ENCODE results near the gene MEI1.

Gene MEI1

GRCh38 chr22:41828516-41828915, 129.2 kb downstream of the MEI1 start:
- TF ChIP-seq, protein P1, sequence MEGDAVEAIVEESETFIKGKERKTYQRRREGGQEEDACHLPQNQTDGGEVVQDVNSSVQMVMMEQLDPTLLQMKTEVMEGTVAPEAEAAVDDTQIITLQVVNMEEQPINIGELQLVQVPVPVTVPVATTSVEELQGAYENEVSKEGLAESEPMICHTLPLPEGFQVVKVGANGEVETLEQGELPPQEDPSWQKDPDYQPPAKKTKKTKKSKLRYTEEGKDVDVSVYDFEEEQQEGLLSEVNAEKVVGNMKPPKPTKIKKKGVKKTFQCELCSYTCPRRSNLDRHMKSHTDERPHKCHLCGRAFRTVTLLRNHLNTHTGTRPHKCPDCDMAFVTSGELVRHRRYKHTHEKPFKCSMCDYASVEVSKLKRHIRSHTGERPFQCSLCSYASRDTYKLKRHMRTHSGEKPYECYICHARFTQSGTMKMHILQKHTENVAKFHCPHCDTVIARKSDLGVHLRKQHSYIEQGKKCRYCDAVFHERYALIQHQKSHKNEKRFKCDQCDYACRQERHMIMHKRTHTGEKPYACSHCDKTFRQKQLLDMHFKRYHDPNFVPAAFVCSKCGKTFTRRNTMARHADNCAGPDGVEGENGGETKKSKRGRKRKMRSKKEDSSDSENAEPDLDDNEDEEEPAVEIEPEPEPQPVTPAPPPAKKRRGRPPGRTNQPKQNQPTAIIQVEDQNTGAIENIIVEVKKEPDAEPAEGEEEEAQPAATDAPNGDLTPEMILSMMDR (IDR thresholded peaks at IDR 0.05; ENCODE audit: control extremely low read depth, extremely low read depth, low read depth, missing control alignments) = no peak
- no peak for DNase-seq (ENCODE audit: extremely low spot score)
- ChIA-PET POLR2A (no interaction called here), CTCF (interaction anchor here (1.3 to 4.8 kb wide), 5 partner anchors 8 to 131 kb away, joined by 4 to 33 read pairs (median 5); no protein-coding TSS in a partner anchor)

DNA sequence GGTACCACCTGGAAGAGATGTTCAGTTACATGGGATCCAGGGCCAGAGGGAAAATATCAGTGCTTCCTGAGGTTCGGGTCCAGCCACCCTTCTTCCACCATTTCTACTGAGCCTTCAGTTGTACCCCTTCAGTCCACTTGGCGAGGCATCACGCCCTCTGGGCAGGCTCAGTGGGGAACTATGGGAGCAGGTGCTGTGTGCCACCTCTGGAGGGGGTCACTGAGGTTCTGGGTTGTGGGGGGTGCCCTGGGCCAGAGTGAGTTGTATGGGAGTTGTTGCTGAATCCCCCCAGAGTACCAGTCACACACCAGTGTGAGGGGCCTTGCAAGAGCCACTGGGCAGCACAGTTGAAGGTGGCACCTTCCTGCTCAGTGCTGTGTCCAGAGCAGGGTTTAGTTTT, 130.9 kb downstream of the MEI1 start:
- TF ChIP-seq, protein P1 (IDR thresholded peaks at IDR 0.05; ENCODE audit: control extremely low read depth, extremely low read depth, low read depth, missing control alignments) = no peak
- no peak for DNase-seq (ENCODE audit: extremely low spot score)
- ChIA-PET CTCF (interaction anchor here (1.3 to 2.4 kb wide), 2 partner anchors 111 to 133 kb away, joined by 3 to 8 read pairs; no protein-coding TSS in a partner anchor), POLR2A (no interaction called here)

DNA sequence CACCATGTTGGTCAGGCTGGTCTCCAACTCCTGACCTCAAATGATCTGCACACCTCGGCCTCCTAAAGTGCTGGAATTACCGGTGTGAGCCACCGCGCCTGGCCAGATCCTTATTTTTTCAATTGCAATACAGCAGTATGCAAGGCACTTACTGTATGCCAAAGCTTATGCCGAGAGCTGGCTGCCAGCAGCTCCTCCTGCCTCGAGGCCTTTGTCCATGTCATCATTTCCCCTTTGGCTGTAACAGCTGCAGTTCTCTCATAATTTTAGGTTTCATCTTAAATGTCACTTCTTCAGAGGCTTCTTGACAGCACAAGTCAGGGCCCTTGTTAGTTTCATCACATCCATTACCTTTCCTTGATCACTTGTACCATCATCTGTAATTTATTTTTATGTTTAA, 132.1 kb downstream of the MEI1 start:
- CTCF ChIA-PET = interaction anchor here (0.8 to 2.4 kb wide), 5 partner anchors 9 to 134 kb away, joined by 3 to 8 read pairs (median 4); no protein-coding TSS in a partner anchor
- DNase-seq (ENCODE audit: extremely low spot score) = peak; percentile 37
- TF ChIP-seq, protein P1 (IDR thresholded peaks at IDR 0.05; ENCODE audit: control extremely low read depth, extremely low read depth, low read depth, missing control alignments) = no peak
- POLR2A ChIA-PET = interaction anchor here (2.5 kb wide), 1 partner anchor 31 kb away, joined by 13 read pairs; no protein-coding TSS in a partner anchor

DNA sequence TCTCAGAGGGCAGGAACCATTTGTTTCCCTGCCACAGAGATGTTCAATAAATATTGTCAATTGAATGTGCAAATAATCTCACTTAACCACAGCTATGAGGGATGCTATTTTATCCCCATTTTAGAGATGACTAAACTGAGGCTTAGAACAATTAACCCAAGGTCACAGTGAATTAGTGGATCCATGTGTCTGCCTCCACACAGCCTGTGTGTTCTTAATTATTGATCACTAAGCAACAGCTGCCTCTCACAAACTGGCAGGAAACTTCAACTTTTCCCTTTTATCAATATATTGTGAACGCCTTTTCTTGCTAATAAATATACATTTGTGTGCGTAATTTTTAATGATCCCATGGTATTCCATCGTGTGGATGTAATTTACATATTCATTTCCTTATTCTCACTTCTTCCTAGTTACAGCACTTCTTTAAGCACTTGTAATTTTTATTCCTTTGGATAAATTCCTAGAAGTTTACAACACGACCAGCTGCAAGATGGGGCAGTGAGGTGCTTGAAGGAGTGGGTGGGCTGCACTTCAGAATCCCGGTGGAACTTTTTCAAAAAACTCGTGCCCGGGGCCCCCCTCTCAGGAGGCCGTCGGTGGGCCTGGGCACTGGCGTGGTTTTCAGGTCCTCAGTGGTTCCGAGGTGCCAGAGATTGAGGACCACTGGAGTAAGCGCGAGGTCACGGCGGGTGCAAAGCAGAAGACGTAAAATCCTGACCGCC, 132.7 kb downstream of the MEI1 start:
- DNase-seq (ENCODE audit: extremely low spot score) = no peak
- TF ChIP-seq, protein P1 (IDR thresholded peaks at IDR 0.05; ENCODE audit: control extremely low read depth, extremely low read depth, low read depth, missing control alignments) = no peak
- CTCF ChIA-PET = interaction anchor here (0.8 to 4.9 kb wide), 9 partner anchors 9 to 135 kb away, joined by 3 to 29 read pairs (median 6); no protein-coding TSS in a partner anchor
- POLR2A ChIA-PET = interaction anchor here (0.6 to 2.5 kb wide), 6 partner anchors 23 to 108 kb away, joined by 3 to 13 read pairs (median 4); partner anchors contain the start of gene CCDC134

DNA sequence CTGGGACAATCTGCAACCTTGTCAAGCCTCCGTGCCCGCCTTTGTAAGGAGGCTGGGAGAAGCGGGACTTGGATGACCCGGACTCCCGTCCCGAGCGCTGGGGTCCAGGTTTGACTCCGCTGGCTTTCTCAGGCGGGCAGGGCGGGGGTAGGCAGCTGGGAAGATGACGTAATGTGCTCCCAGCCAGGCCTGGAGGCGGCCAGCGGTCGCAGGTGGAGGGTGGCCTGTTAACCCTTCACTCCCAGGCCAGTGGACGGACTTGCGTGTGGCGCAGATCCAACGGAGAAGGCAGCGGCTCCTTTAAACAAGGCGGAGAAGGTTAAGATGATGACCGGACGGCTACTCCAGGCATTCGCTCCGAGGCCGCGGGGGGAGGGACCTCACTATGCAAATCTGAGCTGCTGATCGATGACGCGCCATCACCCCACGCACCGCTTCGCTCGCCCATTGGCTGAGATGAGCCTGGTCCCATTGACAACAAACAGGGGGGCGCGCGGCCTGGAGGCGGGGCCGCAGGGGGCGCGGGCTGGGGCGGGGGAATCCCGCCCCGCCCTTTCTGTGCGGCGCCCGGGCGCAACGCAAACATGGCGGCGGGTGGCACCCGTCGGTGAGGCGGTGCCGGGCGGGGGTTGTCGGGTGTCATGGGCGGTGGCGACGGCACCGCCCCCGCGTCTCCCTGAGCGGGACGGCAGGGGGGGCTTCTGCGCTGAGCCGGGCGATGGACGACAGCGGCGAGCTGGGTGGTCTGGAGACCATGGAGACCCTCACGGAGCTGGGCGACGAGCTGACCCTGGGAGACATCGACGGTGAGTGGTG, 133.5 kb downstream of the MEI1 start, which contains the start of gene SREBF2:
TSS of gene SREBF2 (plus strand) at position 553 of the 816 bp plus-strand sequence. CDS start at position 719, 166 bp downstream.
- ChIA-PET POLR2A (interaction anchor here (0.6 to 2.5 kb wide), 6 partner anchors 24 to 107 kb away, joined by 3 to 13 read pairs (median 4); partner anchors contain the start of gene CCDC134), CTCF (interaction anchor here (0.7 to 4.9 kb wide), 8 partner anchors 9 to 108 kb away, joined by 3 to 29 read pairs (median 6); no protein-coding TSS in a partner anchor)
- peak; percentile 99 for DNase-seq (ENCODE audit: extremely low spot score)
- TF ChIP-seq, protein P1 (IDR thresholded peaks at IDR 0.05; ENCODE audit: control extremely low read depth, extremely low read depth, low read depth, missing control alignments) = no peak

Measured in GM10248 (cell line).